Measurements from ENCODE around the gene GKN2.

DNA sequence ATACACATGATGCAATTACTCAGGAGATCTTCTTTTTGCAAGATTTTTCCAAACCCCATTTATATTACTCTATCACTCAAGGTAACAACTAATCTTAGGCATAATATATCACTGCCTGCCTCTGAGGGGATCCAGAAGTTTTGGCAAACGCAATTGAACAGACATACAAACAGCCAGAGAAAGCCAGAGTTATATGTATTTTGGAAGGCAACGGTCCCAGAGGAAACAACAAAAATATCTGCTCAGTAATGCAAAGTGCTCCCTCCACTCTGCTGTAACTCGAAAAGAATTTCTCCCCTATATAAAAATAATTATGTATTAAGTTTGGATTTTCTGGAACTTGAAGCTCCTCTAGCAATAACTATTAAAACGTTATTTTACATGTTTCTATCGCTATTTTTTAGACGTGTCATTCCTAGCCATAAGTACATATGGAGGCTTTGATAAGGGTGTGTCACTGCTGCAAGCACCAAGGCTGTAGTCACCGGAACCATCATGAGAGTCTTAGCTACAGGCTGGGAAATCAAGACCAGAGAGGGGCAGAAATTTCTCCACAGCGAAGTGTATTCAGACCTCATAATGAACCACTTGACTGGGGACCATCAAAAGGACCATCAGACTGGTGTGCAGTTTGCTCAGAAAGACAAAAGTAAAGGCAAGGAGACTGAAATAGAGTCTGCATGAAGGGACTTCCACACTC is 18.0 kb upstream of the GKN2 start:
- TF ChIP-seq, protein P1, sequence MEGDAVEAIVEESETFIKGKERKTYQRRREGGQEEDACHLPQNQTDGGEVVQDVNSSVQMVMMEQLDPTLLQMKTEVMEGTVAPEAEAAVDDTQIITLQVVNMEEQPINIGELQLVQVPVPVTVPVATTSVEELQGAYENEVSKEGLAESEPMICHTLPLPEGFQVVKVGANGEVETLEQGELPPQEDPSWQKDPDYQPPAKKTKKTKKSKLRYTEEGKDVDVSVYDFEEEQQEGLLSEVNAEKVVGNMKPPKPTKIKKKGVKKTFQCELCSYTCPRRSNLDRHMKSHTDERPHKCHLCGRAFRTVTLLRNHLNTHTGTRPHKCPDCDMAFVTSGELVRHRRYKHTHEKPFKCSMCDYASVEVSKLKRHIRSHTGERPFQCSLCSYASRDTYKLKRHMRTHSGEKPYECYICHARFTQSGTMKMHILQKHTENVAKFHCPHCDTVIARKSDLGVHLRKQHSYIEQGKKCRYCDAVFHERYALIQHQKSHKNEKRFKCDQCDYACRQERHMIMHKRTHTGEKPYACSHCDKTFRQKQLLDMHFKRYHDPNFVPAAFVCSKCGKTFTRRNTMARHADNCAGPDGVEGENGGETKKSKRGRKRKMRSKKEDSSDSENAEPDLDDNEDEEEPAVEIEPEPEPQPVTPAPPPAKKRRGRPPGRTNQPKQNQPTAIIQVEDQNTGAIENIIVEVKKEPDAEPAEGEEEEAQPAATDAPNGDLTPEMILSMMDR (conservative IDR thresholded peaks at IDR 0.05; ENCODE audit: low read length) = no peak
- no peak for TF ChIP-seq EZH2phosphoT487 (IDR thresholded peaks at IDR 0.05; ENCODE audit: borderline replicate concordance, low read depth, low read length)
